Retinal pigment epithelial cell (primary cell): ENCODE results near the gene DES.

ENCODE experiments used
- DNase-seq: peaks from one replicate; pipeline ENCODE4 v3.0.0-alpha.2; 2010; ENCODE audit warnings: low read depth
- H3K4me3 ChIP-seq: 2 replicates; pipeline ENCODE4 v1.5.1; 2011; ENCODE audit warnings: mild to moderate bottlenecking, low read length, control low read depth, moderate library complexity
- CTCF ChIP-seq: conservative IDR thresholded peaks from 2 replicates; pipeline ENCODE4 v1.5.1; 2011; ENCODE audit warnings: low read depth, low read length, control low read depth, inconsistent platforms

The DES gene

DNA sequence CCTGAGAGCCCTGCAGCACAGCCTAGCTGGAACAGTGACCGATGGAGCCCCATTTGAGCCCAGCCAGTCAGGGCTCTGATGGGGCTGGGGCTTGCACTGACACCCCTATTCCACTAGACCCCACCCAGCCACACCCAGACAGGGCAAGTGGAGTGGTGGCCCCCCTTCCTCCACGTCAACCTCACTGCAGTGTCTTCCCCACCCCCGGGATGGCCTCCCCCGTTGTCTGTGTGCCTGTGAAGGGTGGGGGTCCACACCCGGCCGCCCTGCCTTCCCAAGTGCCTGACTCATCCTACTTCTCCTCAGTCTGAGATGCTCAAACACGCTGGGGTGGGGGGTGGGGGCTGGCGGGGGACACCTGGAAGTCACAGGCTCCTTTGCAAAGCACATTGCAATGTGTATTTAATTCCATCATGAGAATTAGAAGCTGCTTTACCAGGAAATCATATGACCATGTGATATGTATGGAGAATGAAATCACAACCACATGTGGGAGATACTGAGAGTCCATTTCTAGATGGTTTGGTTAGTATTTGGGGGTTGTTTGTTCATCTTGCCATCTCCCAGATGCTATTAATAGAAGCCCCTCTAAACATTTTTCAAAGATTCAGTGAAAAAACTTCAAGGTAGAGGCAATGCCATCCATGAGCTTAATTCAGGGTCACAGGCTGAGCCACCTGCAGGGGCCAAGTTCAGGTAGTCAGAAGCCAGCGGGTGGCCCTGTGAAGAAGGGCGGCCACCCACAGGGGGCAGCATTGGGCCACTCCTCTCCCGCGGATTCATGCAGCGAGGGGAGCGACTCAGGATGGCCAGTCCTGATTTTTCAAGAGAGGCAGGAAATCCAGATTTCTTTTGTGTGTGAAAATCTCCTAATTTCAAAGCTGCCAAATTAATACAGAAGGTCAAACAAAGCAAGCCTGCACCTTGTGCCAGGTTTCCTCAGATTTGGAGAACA, 57.8 kb downstream of the DES start:
- H3K4me3 ChIP-seq: no peak overlapping the region
- no peak for DNase-seq
- peak; percentile 97 for TF ChIP-seq CTCF
